Bronchial epithelial cell (primary cell): Measurements from ENCODE around the gene CETP. TPM values are rescaled to one million over a fixed set of nuclear protein-coding genes. Genes with fewer than 3 reads are reported as not detected.

ENCODE experiments used
- DNase-seq: peaks from one replicate; pipeline ENCODE4 v3.0.0-alpha.2; 2010; ENCODE audit warnings: low read depth
- FAIRE-seq: peaks from 2 replicates; lab custom pipeline; 2011; peaks lifted over from hg19 to GRCh38; lab: Jason Lieb, UNC
- H3K27me3 ChIP-seq: 2 replicates; pipeline ENCODE4 v1.5.1; 2011; ENCODE audit warnings: low read length; ENCODE audit not compliant: control insufficient read depth, insufficient read depth
- H3K36me3 ChIP-seq: 2 replicates; pipeline ENCODE4 v1.5.1; 2011; ENCODE audit warnings: low read length; ENCODE audit not compliant: control insufficient read depth, insufficient read depth
- H3K4me3 ChIP-seq: 2 replicates; pipeline ENCODE4 v1.5.1; 2011; ENCODE audit warnings: mild to moderate bottlenecking, low read depth, low read length, control low read depth
- total RNA-seq: library from RNA; depleted of rRNA; stranded (reverse); fragments of >200 nt; gene quantifications from 2 replicates; pipeline ENCODE4 v1.2.1, GENCODE V29; 2014
- TF ChIP-seq, protein P1 (sequence below): IDR thresholded peaks from 2 replicates; pipeline ENCODE4 v1.5.1; 2011; ENCODE audit warnings: mild to moderate bottlenecking, moderate library complexity, low read length, control low read depth, inconsistent platforms; ENCODE audit not compliant: insufficient read depth, severe bottlenecking

The CETP gene
- total RNA-seq, 1 donor from 2014 or later, result not detected

DNA sequence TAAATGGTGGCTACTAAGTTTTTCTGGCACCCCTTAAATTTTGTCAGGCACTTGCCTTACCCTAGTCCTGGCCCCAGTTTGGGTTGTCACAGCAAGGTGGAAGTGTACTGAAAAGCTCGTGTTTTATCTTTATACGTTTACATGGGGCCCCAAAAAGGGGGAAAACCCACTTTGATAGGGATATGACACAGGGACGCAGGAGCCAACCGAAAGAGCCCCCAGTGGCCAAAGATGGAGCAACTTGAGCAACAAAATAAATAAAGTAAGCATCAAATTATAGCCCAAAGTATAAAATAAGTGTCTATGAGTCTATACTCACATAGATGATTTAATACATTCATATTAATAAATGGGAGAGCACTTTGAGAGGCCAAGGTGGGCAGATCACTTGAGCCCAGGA is 5.0 kb upstream of the CETP start:
- Histone ChIP-seq H3K36me3 (no peaks in the 10 kb centered on the region), H3K27me3 (no peaks in the 10 kb centered on the region), H3K4me3 (no peak overlapping the region)
- FAIRE-seq, result no peak
- TF ChIP-seq, protein P1, sequence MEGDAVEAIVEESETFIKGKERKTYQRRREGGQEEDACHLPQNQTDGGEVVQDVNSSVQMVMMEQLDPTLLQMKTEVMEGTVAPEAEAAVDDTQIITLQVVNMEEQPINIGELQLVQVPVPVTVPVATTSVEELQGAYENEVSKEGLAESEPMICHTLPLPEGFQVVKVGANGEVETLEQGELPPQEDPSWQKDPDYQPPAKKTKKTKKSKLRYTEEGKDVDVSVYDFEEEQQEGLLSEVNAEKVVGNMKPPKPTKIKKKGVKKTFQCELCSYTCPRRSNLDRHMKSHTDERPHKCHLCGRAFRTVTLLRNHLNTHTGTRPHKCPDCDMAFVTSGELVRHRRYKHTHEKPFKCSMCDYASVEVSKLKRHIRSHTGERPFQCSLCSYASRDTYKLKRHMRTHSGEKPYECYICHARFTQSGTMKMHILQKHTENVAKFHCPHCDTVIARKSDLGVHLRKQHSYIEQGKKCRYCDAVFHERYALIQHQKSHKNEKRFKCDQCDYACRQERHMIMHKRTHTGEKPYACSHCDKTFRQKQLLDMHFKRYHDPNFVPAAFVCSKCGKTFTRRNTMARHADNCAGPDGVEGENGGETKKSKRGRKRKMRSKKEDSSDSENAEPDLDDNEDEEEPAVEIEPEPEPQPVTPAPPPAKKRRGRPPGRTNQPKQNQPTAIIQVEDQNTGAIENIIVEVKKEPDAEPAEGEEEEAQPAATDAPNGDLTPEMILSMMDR, result no peak
- DNase-seq, result no peak

GRCh38 chr16:56960681-56961281 is 969 bp upstream of the CETP start:
- DNase-seq, result no peak
- no peak for FAIRE-seq
- Histone ChIP-seq H3K36me3 (no peaks in the 10 kb centered on the region), H3K27me3 (no peaks in the 10 kb centered on the region), H3K4me3 (no peak overlapping the region)
- TF ChIP-seq, protein P1, result no peak

- TF ChIP-seq, protein P1, result no peak
- DNase-seq (no peak), FAIRE-seq (no peak)
- H3K4me3 ChIP-seq, result no peak overlapping the region
- H3K27me3 ChIP-seq, result no peaks in the 10 kb centered on the region
- H3K36me3 ChIP-seq, result no peaks in the 10 kb centered on the region
Measured at GRCh38 chr16:56961386-56961785, 364 bp upstream of the CETP start.

DNA sequence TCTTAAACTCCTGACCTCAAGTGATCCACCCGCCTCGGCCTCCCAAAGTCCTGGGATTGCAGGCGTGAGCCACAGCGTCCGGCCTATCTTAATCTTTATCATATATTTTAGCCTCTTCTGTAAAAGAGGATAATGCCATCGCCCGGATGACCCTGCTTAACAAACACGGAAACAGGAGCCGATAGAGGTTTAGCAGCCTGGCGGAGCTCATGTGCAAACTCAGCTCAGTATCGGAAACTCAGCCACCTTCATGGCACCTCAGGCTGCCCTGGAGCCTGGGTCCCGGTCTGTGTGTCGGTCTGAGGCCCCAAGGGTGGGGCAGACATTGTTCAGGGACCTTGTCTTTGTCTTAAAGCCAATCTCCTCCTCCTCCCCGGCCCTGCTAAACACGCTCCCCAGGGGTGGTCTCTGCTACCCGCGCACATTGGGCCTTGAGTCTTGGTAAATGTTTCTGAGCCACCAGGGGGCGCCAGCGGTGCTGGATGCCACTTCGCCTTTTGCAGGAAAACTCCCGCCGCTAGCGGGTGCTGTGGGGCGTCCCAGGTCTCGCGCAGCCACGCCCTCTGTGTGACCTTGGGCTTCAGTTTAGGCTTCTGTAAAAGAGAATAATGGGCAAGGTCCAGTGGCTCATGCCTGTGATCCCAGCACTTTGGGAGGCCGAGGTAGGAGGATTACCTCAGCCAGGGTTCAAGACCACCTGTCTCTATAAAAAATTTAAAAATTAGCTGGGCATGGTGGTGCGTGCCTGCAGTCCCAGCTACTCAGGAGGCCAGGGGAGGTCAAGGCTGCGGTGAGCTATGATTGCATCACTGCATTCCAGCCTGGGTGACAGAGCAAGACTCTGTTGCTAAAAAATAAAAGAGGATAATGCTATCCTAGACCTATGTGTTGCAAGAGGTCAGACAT is 2.7 kb downstream of the CETP start:
- DNase-seq (peak; percentile 51), FAIRE-seq (no peak)
- Histone ChIP-seq H3K4me3 (no peak overlapping the region), H3K27me3 (no peaks in the 10 kb centered on the region), H3K36me3 (no peaks in the 10 kb centered on the region)
- TF ChIP-seq, protein P1, result peak; percentile 80

GRCh38 chr16:56965149-56966092 is 3.7 kb downstream of the CETP start:
- FAIRE-seq (no peak), DNase-seq (no peak)
- H3K36me3 ChIP-seq, result no peaks in the 10 kb centered on the region
- no peak overlapping the region for H3K4me3 ChIP-seq
- H3K27me3 ChIP-seq, result no peaks in the 10 kb centered on the region
- TF ChIP-seq, protein P1, result no peak
